ENCODE data around the gene KIF3C. TPM values are rescaled to one million over a fixed set of nuclear protein-coding genes. Genes with fewer than 3 reads are reported as not detected.

The KIF3C gene
- total and polyA plus RNA-seq, 9 of the 15 experiments (the other 6 are each of a cell fraction or from before 2014, with no cell fraction given) = 0.69 to 6.7 (median 3.3) TPM

GRCh38 chr2:25878361-25879132, 103.8 kb downstream of the KIF3C start, which contains the start of gene ASXL2 (continued):
- TF ChIP-seq, protein P1, sequence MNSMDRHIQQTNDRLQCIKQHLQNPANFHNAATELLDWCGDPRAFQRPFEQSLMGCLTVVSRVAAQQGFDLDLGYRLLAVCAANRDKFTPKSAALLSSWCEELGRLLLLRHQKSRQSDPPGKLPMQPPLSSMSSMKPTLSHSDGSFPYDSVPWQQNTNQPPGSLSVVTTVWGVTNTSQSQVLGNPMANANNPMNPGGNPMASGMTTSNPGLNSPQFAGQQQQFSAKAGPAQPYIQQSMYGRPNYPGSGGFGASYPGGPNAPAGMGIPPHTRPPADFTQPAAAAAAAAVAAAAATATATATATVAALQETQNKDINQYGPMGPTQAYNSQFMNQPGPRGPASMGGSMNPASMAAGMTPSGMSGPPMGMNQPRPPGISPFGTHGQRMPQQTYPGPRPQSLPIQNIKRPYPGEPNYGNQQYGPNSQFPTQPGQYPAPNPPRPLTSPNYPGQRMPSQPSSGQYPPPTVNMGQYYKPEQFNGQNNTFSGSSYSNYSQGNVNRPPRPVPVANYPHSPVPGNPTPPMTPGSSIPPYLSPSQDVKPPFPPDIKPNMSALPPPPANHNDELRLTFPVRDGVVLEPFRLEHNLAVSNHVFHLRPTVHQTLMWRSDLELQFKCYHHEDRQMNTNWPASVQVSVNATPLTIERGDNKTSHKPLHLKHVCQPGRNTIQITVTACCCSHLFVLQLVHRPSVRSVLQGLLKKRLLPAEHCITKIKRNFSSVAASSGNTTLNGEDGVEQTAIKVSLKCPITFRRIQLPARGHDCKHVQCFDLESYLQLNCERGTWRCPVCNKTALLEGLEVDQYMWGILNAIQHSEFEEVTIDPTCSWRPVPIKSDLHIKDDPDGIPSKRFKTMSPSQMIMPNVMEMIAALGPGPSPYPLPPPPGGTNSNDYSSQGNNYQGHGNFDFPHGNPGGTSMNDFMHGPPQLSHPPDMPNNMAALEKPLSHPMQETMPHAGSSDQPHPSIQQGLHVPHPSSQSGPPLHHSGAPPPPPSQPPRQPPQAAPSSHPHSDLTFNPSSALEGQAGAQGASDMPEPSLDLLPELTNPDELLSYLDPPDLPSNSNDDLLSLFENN (IDR thresholded peaks at IDR 0.05; ENCODE audit: low read depth in 2 of 2, low read length in 2 of 2) = peak in 1 of 2 experiments; percentile 50; a peak in 1 of 4 replicates
- TF ChIP-seq MEIS2 (IDR thresholded peaks at IDR 0.05; ENCODE audit: partially characterized antibody) (peak; percentile 87), NCOA1 (IDR thresholded peaks at IDR 0.05; ENCODE audit: low read depth) (peak; percentile 40; the same call in 1 of the 2 replicates), MBD2 (IDR thresholded peaks at IDR 0.05; ENCODE audit: borderline replicate concordance, low read depth) (0 out of 2 replicates have a peak, but pooled peaks have one; percentile 55), KLF13 (tag; IDR thresholded peaks at IDR 0.05; ENCODE audit: borderline replicate concordance, low read depth) (0 out of 2 replicates have a peak, but pooled peaks have one; percentile 5), ZNF197 (CRISPR knock-in tag; IDR thresholded peaks at IDR 0.05; ENCODE audit: low read depth) (peak; percentile 78; the same call in 1 of the 2 replicates), SRSF3 (IDR thresholded peaks at IDR 0.05; ENCODE audit: insufficient read depth, low read length) (no peak), IRF1 (CRISPR knock-in tag; IDR thresholded peaks at IDR 0.05; ENCODE audit: borderline replicate concordance) (no peak), POLR2G (IDR thresholded peaks at IDR 0.05; ENCODE audit: low read depth, low read length) (peak; percentile 87), MAX (CRISPR knock-in tag; IDR thresholded peaks at IDR 0.05) (peak; percentile 92), NBN (IDR thresholded peaks at IDR 0.05; ENCODE audit: low read depth) (no peak), MTA3 (IDR thresholded peaks at IDR 0.05; ENCODE audit: borderline replicate concordance) (0 out of 2 replicates have a peak, but pooled peaks have one; percentile 31)
- TF ChIP-seq, protein P2, sequence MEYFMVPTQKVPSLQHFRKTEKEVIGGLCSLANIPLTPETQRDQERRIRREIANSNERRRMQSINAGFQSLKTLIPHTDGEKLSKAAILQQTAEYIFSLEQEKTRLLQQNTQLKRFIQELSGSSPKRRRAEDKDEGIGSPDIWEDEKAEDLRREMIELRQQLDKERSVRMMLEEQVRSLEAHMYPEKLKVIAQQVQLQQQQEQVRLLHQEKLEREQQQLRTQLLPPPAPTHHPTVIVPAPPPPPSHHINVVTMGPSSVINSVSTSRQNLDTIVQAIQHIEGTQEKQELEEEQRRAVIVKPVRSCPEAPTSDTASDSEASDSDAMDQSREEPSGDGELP (CRISPR knock-in tag; IDR thresholded peaks at IDR 0.05; ENCODE audit: borderline replicate concordance) = peak; percentile 78; the same call in 1 of the 2 replicates
- TF ChIP-seq, protein P3, sequence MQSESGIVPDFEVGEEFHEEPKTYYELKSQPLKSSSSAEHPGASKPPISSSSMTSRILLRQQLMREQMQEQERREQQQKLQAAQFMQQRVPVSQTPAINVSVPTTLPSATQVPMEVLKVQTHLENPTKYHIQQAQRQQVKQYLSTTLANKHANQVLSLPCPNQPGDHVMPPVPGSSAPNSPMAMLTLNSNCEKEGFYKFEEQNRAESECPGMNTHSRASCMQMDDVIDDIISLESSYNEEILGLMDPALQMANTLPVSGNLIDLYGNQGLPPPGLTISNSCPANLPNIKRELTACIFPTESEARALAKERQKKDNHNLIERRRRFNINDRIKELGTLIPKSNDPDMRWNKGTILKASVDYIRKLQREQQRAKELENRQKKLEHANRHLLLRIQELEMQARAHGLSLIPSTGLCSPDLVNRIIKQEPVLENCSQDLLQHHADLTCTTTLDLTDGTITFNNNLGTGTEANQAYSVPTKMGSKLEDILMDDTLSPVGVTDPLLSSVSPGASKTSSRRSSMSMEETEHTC (IDR thresholded peaks at IDR 0.05) = peak; percentile 70
